Panc1 (cell line): ENCODE data around the gene TANGO6. TPM values are rescaled to one million over a fixed set of nuclear protein-coding genes. Genes with fewer than 3 reads are reported as not detected.

Experiments
- ATAC-seq: fragments of 200-7000 bp; cut with Tn5 transposase; 2 replicates; pipeline ENCODE4 v1.9.1; 2020; ENCODE audit warnings: mild to moderate bottlenecking, moderate library complexity
- BruUV-seq: library from RNA; stranded (reverse); fragments of 400-500 nt; replicated peaks from 2 replicates; lab custom pipeline; 2021; lab: Mats Ljungman, UMichigan
- CTCF ChIA-PET: fragments of 300-600 bp; sonication (Branson Sonifier 250); formaldehyde crosslinking; loops from one replicate; lab custom pipeline; 2022; ENCODE audit warnings: antibody characterized with exemption; lab: Charles Lee
- POLR2A ChIA-PET: fragments of 300-600 bp; sonication (Branson Sonifier 250); formaldehyde crosslinking; loops from one replicate; lab custom pipeline; 2022; ENCODE audit warnings: antibody characterized with exemption; lab: Charles Lee
- DNase-seq: peaks from one replicate; pipeline ENCODE4 v3.0.0-alpha.2; 2010; ENCODE audit warnings: low read depth, low spot score
- H3K27ac ChIP-seq: 2 replicates; pipeline ENCODE4 v1.5.1; 2011; ENCODE audit warnings: mild to moderate bottlenecking, low read length, inconsistent platforms
- H3K27me3 ChIP-seq: fragments of 200-500 bp; sonication (Bioruptor generic); 2 replicates; pipeline ENCODE4 v1.6.0; 2014; ENCODE audit warnings: low read length, inconsistent platforms; ENCODE audit not compliant: control insufficient read depth, insufficient read depth
- H3K36me3 ChIP-seq: fragments of 200-500 bp; sonication (Bioruptor generic); 2 replicates; pipeline ENCODE4 v1.5.1; 2014; ENCODE audit warnings: inconsistent platforms, mild to moderate bottlenecking, low read length, moderate library complexity; ENCODE audit not compliant: control insufficient read depth, insufficient read depth
- H3K4me1 ChIP-seq: 2 replicates; pipeline ENCODE4 v1.5.1; 2011; ENCODE audit warnings: inconsistent platforms, mild to moderate bottlenecking, low read length, moderate library complexity; ENCODE audit not compliant: control insufficient read depth, insufficient read depth
- H3K4me3 ChIP-seq, 2 experiments: 2 replicates each; pipeline ENCODE4 v1.5.1; 2011 to 2012; ENCODE audit warnings: low read depth in 2 of 2, low read length in 2 of 2, mild to moderate bottlenecking in 2 of 2, inconsistent platforms in 1 of 2, moderate library complexity in 1 of 2
- H3K9me3 ChIP-seq: fragments of 200-500 bp; sonication (Bioruptor generic); 2 replicates; pipeline ENCODE4 v1.5.1; 2014; ENCODE audit warnings: low read depth, mild to moderate bottlenecking, inconsistent platforms, low read length, moderate library complexity; ENCODE audit not compliant: control insufficient read depth, insufficient read depth
- CTCF ChIP-seq: fragments of 450-650 bp; IDR thresholded peaks from 2 replicates; pipeline ENCODE4 v1.5.1; 2017; ENCODE audit warnings: mild to moderate bottlenecking
- POLR2AphosphoS5 ChIP-seq: IDR thresholded peaks from 2 replicates; pipeline ENCODE4 v1.6.1; 2012; ENCODE audit warnings: mild to moderate bottlenecking, low read depth, low read length, moderate library complexity
- REST ChIP-seq, 2 experiments: IDR thresholded peaks; 2 replicates each; pipeline ENCODE4 v1.6.1; 2011 to 2012; ENCODE audit warnings: low read depth in 2 of 2, control low read depth in 1 of 2, low read length in 1 of 2, mild to moderate bottlenecking in 1 of 2, moderate library complexity in 1 of 2; ENCODE audit not compliant: insufficient read depth in 1 of 2
- SIN3A ChIP-seq: IDR thresholded peaks from 2 replicates; pipeline ENCODE4 v1.6.1; 2012; ENCODE audit warnings: low read depth, mild to moderate bottlenecking, low read length, moderate library complexity, borderline replicate concordance; ENCODE audit not compliant: insufficient read depth
- TCF7L2 ChIP-seq: IDR thresholded peaks from 2 replicates; pipeline ENCODE4 v1.6.1; 2011; ENCODE audit warnings: mild to moderate bottlenecking, low read depth, low read length, inconsistent platforms
- in situ Hi-C: cut with HindIII; loops from 2 replicates; pipeline ENCODE4 v1.10.0; 2016; ENCODE audit warnings: low sequenced_read_pairs, low pct_unique_long_range_greater_than_20kb
- intact Hi-C: fragments of 100-400 bp; cut with micrococcal nuclease; formaldehyde crosslinking; loops from one replicate; pipeline ENCODE4 v1.10.0; 2022; ENCODE audit not compliant: unreplicated experiment
- total RNA-seq: library from RNA; stranded (reverse); gene quantifications from one replicate; pipeline ENCODE4 v1.2.1, GENCODE V29; 2021; ENCODE audit not compliant: unreplicated experiment

The TANGO6 gene
- total RNA-seq, 1 experiment from 2014 or later = 11.0 TPM

- Histone ChIP-seq H3K4me1 (no peaks in the 10 kb centered on the region), H3K9me3 (peaks cover 5% of the 10 kb centered on the region; the same call in 1 of the 2 replicates), H3K27me3 (no peaks in the 10 kb centered on the region), H3K4me3 (no peak overlapping the region), H3K27ac (no peak overlapping the region), H3K36me3 (no peaks in the 10 kb centered on the region)
- DNase-seq = no peak
- intact Hi-C loops (no loop called here), in situ Hi-C loops (no loop called here)
- ATAC-seq = no peak
- BruUV-seq = no TSS peak
- TF ChIP-seq POLR2AphosphoS5 (no peak), CTCF (no peak), SIN3A (no peak), TCF7L2 (no peak), REST (IDR thresholded peaks at IDR 0.05; ENCODE audit: insufficient read depth in 1 of 2, low read depth in 2 of 2, low read length in 1 of 2) (no peak)
- ChIA-PET CTCF (no interaction called here), POLR2A (no interaction called here)
These were observed 197.0 kb downstream of the TANGO6 start for GRCh38 chr16:69040144-69040909.

DNA sequence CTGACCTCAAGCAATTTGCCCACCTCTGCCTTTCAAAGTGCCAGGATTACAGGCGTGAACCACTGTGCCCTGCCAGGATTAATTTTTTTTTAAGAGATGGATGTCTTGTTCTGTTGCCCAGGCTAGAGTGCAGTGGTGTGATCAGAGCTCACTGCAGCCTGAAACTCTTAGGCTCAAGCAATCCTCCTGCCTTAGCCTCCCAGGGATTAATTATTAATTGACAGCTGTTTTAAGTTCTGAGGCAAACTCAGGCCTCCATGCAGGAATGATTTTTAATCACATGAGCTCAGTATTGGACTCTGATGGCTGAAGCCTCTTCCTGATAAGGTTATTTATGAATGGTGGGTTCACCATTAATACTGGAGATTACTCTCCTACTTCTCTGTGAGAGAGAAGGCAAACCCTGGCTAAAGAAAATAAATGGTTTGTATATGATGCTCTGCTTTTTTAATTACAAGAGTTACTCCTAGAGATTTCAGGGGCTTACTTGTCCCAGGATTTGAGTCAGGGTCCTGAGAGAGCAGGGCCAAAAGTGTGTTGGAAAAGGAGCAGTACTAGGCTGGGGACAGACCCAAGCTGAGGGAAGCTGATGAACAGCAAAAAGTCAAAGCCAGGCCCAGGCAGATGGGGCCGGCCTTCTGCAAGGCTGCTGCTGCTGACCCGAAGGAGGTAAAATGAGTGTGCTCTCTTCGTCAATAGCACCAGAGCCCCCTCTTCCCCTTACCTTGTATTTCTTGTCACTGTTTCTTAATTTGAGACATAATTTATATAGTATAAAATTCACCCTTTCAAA is 205.2 kb downstream of the TANGO6 start:
- ATAC-seq (no peak), DNase-seq (no peak)
- Histone ChIP-seq H3K27ac (no peak overlapping the region), H3K4me1 (no peaks in the 10 kb centered on the region), H3K27me3 (no peaks in the 10 kb centered on the region), H3K36me3 (no peaks in the 10 kb centered on the region), H3K9me3 (no peaks in the 10 kb centered on the region), H3K4me3 (no peak overlapping the region)
- ChIA-PET POLR2A (interaction anchor here (0.7 kb wide), 1 partner anchor 8 kb away, joined by 5 read pairs; no protein-coding TSS in a partner anchor), CTCF (interaction anchor here (0.6 kb wide), 1 partner anchor 248 kb away, joined by 5 read pairs; no protein-coding TSS in a partner anchor)
- no TSS peak for BruUV-seq
- intact Hi-C loops = no loop called here
- in situ Hi-C loops = no loop called here
- TF ChIP-seq SIN3A (no peak), REST (IDR thresholded peaks at IDR 0.05; ENCODE audit: insufficient read depth in 1 of 2, low read depth in 2 of 2, low read length in 1 of 2) (no peak), TCF7L2 (no peak), POLR2AphosphoS5 (no peak)
